Activated naive CD8-positive, alpha-beta T cell treated with anti-CD3 and anti-CD28 coated beads, Interleukin-2, amount 50 U/mL, for 16 hours (primary cell): Measurements from ENCODE around the gene CMIP.

Experiments
- DNase-seq: peaks from one replicate; pipeline ENCODE4 v3.0.0-alpha.2; 2020; ENCODE audit warnings: low read depth, low spot score

Gene CMIP

DNA sequence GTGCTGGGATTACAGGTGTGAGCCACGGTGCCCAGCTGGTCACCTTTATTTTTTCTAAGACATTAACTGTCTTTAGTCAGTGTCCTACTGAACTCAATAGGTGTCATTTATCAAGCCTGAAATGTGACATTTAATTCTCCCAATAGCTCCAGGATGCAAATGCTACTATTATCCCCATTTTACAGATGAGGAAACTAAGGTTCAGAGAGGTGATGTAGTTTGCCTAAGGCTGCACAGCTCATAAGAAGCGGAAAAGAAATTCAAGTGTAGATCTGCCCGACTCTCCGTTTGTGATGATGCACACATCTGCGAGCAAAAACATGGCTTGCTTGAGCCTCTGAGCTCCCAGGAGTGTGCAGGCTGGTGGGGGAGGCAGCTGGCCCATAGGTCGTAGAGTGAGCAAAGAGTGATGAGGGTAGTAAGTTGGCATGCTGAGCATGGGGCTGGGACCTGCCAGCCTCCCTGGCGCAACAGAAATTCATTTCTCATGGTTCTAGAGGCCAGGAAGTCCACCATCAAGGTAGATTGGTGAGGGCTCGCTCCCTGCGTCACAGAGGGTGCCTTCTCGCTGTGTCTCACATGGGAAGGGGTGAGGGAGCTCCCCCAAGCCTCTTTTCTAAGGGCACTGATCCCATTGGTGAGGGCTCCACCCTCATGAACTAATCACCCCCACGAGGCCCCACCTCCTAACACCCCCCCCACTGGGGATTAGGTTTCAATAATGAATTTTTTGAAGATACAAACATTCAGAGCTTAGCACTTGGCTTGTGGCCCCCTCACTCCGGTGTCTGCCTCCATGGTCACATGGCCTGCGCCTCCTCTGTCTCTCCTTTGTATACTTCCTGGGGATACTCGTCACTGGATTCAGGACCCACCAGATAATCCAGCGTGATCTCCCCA lies 193.0 kb downstream of the CMIP start:
- no peak for DNase-seq

DNA sequence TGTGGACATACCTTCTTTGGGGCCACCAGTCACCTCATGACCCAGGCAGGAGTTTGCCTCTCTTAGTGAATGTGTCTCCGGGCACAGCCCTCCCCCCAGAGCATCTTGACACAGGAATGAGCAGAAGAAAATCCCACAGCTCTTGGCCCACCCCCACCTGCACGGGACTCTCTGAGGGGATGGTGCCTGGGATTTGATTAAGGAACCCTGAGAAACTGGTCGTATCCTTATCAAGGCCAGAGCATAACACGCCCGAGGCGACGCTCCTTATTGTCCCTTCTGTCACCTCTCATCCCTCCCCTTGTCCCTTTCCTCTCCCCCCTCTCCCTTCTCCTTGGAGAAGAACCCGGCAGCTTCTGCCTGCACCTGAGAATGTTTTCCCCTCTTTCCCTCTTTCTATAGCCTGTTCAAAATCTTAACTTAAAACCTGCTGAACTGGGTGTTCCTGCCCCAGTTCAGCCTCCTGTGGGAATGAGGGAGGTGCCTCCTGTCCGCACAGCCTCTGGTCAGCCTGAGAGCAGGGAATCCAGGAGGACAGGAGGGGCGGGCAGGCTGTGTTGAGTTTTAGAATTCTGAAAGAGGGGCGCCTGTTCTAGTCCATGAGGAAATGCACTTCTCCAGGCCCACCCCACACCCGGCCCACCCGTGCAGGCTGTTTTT lies 193.8 kb downstream of the CMIP start:
- no peak for DNase-seq

DNA sequence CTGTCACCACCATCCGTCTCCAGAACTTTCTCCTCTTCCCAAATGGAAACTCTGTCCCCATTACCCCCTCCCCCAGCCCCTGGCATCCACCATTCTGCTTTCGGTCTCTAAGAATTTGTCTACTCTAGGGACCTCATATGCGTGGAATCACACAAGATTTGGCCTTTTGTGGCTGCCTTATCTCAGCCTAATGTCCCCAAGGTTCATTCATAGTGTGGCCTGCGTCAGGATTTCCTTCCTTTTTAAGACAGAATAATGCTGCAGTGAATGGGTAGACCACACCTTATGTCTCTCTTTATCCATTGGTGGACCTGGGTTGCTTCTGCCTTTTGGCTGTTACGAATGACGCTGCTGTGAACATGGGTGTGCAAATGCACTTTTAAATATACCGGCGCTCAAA lies 194.7 kb downstream of the CMIP start:
- no peak for DNase-seq

DNA sequence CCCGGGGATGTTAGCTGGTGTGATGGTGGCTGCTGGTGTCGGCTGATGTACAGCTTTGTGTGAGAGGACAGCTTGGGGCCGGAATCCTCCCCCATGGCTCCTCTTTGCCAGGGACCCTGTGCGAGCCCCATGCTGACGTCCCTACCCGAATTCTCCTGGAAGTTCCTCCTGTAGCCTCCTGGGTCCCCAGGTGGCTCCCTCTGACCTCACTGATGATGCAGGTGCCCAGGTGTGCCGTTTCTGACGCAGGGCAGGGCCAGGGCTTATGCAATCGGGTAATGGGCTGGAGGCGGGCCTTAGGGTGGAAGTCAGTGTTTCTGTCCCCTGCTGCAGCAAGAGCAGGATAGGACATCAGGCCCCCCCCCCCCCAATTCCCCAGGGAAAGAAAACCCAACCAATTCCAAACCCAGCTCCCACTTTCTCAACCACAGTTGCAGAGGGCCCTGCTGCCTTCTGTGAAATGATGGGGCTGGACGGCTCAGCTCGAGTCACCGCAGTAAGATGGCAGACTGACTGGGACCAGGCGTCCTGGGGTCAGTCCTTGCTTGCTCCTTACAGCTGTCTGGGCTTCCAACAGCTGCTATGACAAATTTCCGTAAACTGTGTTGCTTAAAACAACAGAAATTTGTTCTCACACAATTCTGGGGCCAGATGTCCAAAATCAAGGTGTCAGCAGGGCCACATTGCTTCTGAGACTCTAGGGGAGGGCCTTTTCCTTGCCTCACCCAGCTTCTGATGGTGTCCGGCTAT lies 195.5 kb downstream of the CMIP start:
- no peak for DNase-seq

DNA sequence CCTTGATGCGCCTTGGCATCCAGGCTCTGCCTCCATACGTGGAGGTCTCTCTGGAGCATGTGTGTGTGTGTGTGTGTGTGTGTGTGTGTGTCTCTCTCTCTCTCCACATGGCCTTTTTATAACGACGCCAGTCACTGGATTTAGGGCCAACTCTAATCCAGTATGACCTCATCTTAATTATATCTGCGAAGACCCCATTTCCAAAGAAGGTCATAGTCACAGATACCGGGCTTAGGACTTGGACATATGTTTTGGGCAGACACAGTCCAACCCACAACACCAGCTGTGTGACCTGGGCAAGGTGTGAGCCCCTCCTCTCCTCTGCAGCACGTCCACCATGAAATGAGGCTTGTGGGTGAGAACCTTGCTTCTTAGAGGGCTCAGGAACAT lies 196.1 kb downstream of the CMIP start:
- no peak for DNase-seq

DNA sequence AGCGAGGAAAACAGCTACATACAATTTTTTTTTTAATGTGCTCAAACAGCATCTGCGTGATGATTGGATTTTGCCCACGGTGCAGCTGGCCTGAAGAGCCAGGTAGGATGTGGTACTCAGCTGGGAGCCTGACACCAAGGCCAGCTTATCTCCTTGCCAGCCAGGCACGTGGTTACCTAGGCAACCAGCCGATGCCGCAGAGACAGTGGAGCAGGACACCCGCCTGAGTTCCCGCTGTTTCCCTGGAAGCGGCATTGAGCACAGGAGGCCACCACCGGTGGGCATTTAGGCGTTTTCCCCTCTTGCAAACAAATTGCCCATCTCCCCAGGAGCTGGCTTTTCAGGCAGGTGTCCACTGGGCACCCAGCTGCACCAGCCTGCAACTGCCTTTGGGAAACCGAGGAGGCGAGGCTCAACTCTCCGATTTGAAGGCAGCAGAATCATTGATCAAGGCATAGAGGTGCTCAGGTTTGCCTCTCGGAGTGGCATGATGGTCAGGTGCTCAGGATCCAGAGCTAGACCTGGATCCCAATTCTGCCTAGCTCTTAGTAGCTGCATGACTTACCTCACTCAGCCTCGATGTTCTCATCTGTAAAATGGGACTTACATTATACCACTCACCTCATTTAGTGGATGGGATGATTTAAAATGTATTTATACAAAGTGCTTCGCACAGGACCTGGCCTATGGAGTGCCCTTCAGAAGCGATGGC lies 196.9 kb downstream of the CMIP start:
- no peak for DNase-seq

DNA sequence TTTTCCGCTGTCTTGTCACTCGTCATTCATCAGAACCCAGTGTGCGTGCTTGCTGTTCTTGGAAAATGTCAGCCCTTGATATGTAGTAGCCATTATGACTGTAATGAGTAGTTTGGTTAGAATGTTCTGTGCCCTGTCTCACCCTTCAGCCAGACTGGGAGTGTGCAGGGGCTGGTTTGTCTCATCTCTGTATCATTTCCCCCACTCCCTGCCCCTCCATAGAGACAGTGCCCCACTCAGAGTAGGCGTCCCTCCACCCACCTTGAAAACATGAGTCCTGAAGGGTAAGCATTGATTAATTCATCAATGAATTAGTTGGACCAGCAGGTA lies 197.5 kb downstream of the CMIP start:
- no peak for DNase-seq

DNA sequence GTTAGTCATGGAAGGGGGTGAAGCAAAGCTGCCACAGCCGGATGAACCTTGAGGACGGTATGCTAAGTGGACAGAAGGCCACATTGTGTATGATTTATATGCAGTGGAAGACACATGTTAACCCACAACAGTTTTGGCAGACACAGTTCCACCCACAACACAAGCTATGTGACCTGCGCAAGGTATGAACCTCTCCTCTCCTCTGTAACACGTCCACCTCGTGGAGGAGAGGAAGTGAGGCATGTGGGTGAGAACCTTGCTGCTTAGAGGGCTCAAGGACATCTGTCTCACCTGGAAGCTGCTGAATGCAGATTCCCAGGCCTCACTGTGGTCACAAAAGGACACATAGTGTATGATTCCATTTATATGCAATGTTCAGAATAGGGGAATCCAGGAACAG lies 198.3 kb downstream of the CMIP start:
- no peak for DNase-seq

DNA sequence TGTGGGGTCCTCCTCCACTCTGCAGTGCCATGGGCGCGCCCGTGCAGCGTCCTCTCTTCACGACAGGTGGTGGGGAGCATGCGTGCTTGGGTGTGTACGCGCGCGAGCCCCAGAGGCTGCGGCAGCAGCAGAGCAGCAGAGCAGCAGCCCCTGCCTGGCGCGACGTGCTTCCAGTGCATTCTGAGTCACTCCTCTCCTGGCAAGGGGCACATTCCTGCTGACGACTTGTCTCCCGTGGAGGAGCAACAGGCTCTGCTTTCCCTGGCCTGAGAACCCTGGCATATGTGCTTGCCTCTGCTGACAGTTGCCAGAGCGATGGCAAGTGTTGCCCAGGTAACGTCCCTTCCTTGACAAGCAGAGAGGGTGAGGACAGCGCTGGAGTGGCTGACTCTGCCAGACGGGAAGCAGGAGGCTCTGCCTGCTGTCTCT lies 200.7 kb downstream of the CMIP start:
- no peak for DNase-seq

DNA sequence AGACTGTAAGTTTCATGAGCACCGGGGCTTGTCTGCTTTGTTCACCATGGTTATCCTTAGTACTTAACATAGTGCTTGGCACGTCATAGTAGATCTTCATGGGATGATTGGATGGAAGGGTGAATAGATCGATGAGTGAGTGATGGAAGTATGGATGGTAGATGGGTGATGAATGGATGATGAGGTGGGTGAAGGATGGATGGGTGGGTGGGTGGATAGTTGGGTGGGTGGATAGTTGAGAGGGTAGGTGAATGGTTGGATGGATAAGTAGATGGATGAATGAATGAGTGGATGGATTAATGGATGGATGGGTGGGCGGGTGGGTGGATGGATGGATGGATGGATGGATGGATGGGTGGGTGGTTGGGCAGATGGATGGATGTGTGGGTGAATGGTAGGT lies 201.3 kb downstream of the CMIP start:
- DNase-seq: no peak

DNA sequence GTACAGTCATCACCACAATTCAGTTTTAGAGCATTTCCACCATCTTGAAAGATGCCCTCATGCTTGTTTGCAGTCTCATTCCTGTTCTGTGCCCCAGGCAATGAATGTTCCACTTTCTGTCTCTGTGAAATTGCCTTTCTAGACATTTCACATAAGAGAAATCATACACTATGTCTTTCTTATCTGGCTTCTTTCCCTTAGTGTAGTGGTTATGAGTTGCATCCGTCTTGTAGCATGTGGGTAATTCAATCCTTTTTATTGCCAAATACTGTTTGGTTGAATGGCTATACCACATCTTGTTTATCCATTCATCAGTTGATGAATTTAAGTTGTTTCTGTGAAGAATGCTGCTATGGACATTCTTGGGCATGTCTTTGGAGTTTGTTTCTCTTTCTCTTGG lies 202.0 kb downstream of the CMIP start:
- no peak for DNase-seq

DNA sequence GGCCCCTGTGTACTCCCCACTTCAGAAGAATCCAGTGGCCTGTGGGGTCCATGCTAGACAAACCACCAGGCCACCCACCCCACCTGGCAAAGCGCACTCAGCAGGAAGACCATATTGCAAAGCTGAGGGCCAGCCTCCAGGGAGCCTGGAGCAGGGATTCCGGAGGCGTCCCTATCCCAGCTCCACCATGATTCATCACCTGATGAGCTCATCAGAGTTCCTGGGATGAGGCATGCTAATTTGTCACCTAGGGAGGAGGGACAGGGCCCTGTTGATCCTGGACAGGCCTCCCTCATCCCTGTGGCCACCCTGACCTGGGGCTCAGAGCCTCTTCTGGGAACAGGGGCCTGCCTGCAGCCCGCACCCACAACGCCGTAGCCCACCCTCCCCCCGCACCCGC lies 202.9 kb downstream of the CMIP start:
- DNase-seq: no peak

DNA sequence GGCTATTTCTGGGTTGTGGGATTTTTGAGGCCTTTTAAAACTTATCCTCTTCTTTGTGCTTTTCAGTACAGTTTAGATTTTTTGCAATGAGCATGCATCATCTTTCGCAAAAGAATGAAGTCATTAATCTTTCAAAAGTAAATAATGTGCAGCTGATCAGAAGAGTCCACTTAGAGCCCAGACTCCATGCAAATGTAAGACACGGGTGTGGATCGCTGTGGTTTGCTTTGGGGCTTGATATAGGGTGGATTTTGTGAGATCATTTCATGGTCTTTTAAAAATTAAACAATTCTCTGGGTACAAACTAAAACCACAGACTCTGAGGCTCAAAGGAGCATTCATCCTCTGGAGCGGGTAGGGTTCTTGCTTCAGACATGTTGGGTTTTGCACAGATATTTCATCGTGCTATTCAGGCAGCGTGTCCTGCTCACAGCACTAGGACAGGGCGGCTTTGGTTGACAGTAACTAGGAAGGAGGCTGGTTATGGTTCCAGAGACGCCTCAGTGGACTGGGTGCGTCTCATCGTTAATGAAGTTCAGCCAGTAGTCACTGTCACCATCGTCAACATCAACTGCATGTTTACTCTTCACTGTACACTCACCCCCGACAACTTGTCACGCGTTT lies 205.1 kb downstream of the CMIP start:
- no peak for DNase-seq

DNA sequence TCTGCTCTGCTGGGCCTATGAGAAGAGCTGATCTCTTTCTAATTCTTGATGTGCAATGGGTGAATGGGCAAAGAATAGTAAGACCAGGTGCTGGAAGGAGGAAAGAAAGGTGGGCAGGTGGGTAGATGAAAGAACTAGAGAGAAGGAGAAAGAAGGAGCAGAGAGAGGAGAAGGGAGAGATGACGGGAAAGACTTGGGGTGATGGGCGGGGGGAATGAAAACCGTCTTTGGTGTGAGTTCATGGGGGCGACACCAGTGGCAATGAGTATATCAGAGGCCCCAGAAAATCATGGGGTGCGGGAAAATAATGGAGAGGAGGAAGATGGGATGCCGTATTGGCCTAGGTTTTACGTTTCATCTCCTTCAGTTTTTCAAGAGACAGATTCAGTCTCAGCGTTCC lies 205.7 kb downstream of the CMIP start:
- no peak for DNase-seq

DNA sequence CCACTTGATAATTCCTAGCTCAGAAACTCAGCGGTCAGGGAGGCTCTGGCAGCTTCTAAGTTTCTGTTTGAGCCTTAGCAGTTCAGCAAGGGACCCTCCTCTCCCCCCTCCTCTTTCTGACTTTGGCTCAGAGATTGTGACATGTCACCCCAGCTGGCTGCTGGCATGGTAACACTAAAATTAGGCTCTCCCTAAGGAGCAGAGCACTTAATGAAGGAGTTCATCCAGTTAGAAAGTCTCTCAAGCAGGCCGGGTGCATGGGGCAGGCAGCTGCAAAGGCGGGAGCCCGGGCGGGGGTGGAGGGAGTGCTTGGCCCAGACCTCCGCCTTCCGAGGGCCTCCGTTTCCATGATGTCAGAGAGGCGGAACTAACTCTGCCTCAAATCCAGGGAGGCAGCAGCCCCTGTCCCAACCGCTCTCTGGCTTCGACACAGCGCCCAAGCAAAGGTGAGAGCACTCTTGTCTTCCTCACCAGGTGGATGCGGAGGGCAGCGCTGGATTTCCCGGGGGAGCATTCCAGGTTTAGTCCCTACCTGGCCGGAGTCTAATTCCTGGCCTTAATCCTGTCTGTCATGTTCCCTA lies 206.5 kb downstream of the CMIP start:
- DNase-seq: no peak

DNA sequence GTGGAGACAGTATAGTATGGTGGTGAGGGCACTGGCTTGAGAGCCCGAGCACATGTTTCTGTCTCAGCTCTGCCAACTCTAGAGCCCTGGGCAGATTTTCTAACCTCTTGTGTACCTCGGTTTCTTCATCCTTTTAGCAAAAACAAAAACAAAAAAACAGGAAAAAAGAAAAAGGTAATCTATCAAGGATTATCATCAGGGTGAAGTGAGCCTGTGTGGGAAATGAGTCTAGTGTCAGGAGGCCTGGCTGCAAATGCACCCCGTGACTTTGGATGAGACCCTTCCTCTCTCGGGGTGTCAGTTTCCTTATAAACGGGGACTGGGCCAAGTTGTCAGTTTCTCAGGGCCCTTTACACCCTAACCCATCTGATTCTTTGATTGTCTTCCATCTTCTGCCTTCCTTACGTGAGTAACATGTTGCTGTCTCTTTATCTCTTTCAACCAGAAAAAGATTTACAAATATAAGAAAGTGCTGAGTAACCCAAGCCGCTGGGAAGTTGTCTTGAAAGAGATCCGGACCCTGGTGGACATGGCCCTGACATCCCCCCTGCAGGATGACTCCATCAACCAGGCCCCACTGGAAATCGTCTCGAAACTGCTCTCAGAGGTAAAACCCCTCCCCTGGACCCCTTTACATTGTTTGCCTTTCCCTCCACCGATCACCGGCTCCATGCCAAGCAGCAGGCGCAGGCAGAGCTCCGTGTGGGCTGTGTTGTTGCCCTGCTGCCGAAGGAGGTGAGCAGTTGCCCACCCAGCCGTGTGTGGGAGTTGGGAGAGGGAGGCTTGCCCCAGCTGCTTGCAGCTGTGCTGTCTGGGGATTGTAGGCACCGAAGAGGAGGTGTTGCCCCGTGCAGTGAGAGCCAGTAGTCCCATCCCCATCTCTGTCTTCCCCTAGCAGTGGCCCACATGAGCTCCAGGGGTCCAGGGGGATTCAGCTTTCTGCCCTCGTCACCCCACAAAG lies 207.4 kb downstream of the CMIP start:
- no peak for DNase-seq

DNA sequence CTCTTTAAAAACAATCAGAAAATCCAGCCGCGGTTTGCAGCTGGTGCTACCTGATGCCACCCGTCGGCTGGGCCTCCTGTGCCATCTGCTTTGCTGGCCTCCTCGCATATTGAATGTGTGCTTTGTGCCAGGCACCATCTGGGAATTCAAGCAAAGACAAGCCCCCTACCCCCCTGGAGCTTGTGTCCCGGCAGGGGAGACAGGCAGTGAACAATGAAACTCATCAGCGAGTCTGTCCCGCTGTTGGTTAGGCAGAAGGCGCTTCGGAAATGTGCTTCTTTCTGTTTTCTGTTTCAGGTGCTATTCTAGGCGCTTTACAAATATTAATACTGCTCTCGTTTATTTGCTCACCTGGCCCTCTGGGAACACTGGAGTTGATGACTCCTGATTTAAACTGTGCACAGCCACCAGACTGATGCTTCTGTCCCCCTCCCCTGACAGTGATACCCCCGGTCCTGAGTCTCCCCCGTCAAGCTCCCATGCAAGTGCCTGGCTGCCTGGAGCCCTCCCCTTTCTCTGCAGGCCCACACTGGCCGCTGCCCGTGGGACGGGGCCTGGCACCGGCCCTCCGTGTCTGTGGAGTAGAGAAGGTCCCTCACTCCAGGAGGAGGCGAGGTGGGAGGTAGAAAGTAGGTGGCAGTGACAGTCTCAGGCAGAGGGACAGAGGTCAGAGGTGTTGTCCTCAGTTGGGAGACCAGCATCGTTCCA lies 208.3 kb downstream of the CMIP start:
- no peak for DNase-seq

DNA sequence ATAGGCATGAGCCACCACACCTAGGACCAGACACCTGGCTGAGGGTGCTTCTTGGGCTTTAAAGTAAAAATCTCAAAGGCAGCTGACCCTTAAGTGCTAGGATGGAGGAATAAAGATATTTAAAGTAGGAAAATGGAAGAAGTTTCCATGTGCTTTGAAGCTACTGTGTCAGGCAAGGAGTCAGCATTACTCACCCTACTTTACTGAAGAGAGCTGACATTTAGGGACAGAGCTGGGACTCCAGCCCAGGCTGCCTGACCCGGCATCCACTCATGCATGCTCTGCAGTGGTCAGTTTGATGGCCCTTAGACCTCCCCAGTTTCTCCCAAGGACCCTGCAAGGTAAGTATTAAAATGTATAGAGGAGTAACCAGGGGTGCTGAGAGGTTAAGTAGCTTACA lies 209.7 kb downstream of the CMIP start:
- DNase-seq: no peak

DNA sequence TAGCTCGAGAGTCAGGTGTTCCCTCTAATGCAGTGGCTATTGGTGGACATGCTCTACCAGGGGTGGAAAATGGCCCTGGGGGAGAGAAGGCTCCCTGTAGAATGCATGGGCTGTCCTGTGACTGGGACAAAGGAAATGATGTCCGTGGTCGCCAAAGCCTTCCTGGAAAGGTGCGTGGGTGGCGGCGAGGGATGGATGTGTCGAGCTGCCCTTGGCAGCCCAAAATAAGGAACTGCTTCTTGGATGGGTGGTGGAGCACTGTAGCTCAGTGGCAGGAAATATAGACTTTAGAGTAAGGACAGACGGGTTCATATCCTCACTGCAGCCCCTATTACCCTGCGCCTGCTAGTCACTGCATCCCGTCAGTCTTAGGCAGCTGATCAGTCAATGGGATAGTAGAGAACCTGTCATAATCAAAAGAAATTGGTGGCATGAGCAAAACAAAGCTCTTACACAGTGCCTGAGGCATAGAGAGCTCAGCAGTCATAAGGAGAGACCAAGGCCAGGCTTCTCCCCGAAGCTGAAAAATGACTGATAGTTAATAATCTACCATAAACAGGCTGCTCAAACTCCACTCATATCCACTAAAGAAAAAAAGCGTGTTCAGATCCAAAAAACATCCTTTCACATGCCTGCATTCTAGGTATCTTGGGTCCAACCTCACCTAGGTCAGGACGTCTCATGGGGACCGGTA lies 211.0 kb downstream of the CMIP start:
- DNase-seq: no peak
